Activated CD4-positive, alpha-beta T cell treated with anti-CD3 and anti-CD28 coated beads, Interleukin-2, amount 50 U/mL, for 4 hours (primary cell): ENCODE results near the gene CORO2B.

ENCODE experiments used
- DNase-seq, 2 experiments: peaks; one replicate each; pipeline ENCODE4 v3.0.0-alpha.2; 2020

The CORO2B gene

GRCh38 chr15:68707386-68707785, 128.6 kb downstream of the CORO2B start:
- DNase-seq = no peak

- DNase-seq = no peak
Measured at GRCh38 chr15:68709876-68710275, 131.1 kb downstream of the CORO2B start.

GRCh38 chr15:68710536-68710935, 131.7 kb downstream of the CORO2B start:
- DNase-seq = no peak

GRCh38 chr15:68711406-68711805, 132.6 kb downstream of the CORO2B start:
- DNase-seq = no peak

- DNase-seq = no peak
Measured at GRCh38 chr15:68712886-68713285, 134.1 kb downstream of the CORO2B start.

- DNase-seq = no peak
Measured at GRCh38 chr15:68713874-68714273, 135.1 kb downstream of the CORO2B start.

- no peak for DNase-seq
Measured at GRCh38 chr15:68715111-68715510, 136.3 kb downstream of the CORO2B start.

GRCh38 chr15:68717951-68718350, 139.2 kb downstream of the CORO2B start:
- DNase-seq = no peak

GRCh38 chr15:68718468-68718867, 139.7 kb downstream of the CORO2B start:
- no peak for DNase-seq

GRCh38 chr15:68719051-68719450, 140.3 kb downstream of the CORO2B start:
- no peak for DNase-seq

- no peak for DNase-seq
Measured at GRCh38 chr15:68719672-68720071, 140.9 kb downstream of the CORO2B start.

GRCh38 chr15:68721886-68722285, 143.1 kb downstream of the CORO2B start:
- DNase-seq = no peak

GRCh38 chr15:68725736-68726135, 146.9 kb downstream of the CORO2B start:
- DNase-seq = no peak

GRCh38 chr15:68726246-68726645, 147.5 kb downstream of the CORO2B start:
- no peak for DNase-seq

- DNase-seq = no peak
Measured at GRCh38 chr15:68729789-68730411, 151.1 kb downstream of the CORO2B start.

- no peak for DNase-seq
Measured at GRCh38 chr15:68730471-68730919, 151.7 kb downstream of the CORO2B start.

- no peak for DNase-seq
Measured at GRCh38 chr15:68730976-68731897, 152.4 kb downstream of the CORO2B start.

GRCh38 chr15:68732451-68732850, 153.7 kb downstream of the CORO2B start:
- DNase-seq = no peak

- DNase-seq = no peak
Measured at GRCh38 chr15:68733666-68734065, 154.9 kb downstream of the CORO2B start.

- DNase-seq = no peak
Measured at GRCh38 chr15:68734352-68734751, 155.6 kb downstream of the CORO2B start.

GRCh38 chr15:68734881-68735280, 156.1 kb downstream of the CORO2B start:
- no peak for DNase-seq

- no peak for DNase-seq
Measured at GRCh38 chr15:68735610-68736009, 156.8 kb downstream of the CORO2B start.

GRCh38 chr15:68739390-68740080, 160.7 kb downstream of the CORO2B start:
- no peak for DNase-seq

- no peak for DNase-seq
Measured at GRCh38 chr15:68743256-68743655, 164.5 kb downstream of the CORO2B start.
